Ramos (cell line): ENCODE measurements around the gene SPATA21.

Experiments used
- in situ Hi-C: fragments of 300-500 bp; cut with MboI; formaldehyde crosslinking; loops from one replicate; pipeline ENCODE4 v1.14.3; 2022; ENCODE audit warnings: low sequenced_read_pairs; ENCODE audit not compliant: unreplicated experiment

SPATA21 gene

GRCh38 chr1:16386454-16387113 lies 50.6 kb downstream of the SPATA21 start:
- in situ Hi-C loops, result no loop called here

- in situ Hi-C loops, result no loop called here
Observed at GRCh38 chr1:16385659-16386453, 51.4 kb downstream of the SPATA21 start.

GRCh38 chr1:16383888-16384287 lies 53.3 kb downstream of the SPATA21 start:
- in situ Hi-C loops, result no loop called here

- in situ Hi-C loops, result no loop called here
Observed at GRCh38 chr1:16380868-16381267, 56.4 kb downstream of the SPATA21 start.

- in situ Hi-C loops, result no loop called here
Observed at GRCh38 chr1:16378443-16378842, 58.8 kb downstream of the SPATA21 start.

- in situ Hi-C loops, result no loop called here
Observed at GRCh38 chr1:16376971-16377370, 60.3 kb downstream of the SPATA21 start.

GRCh38 chr1:16375521-16376340 lies 61.5 kb downstream of the SPATA21 start:
- in situ Hi-C loops, result no loop called here

GRCh38 chr1:16374266-16374665 lies 63.0 kb downstream of the SPATA21 start:
- in situ Hi-C loops, result no loop called here

- in situ Hi-C loops, result no loop called here
Observed at GRCh38 chr1:16372535-16373285, 64.5 kb downstream of the SPATA21 start.

- in situ Hi-C loops, result no loop called here
Observed at GRCh38 chr1:16371725-16372124, 65.5 kb downstream of the SPATA21 start.

- in situ Hi-C loops, result loop anchor here (10.0 kb wide), 1 partner anchor 285 kb away; no protein-coding TSS in a partner anchor
Observed at GRCh38 chr1:16369821-16370220, 67.4 kb downstream of the SPATA21 start.

- in situ Hi-C loops, result loop anchor here (10.0 kb wide), 1 partner anchor 283 kb away; no protein-coding TSS in a partner anchor
Observed at GRCh38 chr1:16367968-16368890, 69.0 kb downstream of the SPATA21 start.

GRCh38 chr1:16367258-16367967 lies 69.8 kb downstream of the SPATA21 start:
- in situ Hi-C loops, result loop anchor here (10.0 kb wide), 1 partner anchor 283 kb away; no protein-coding TSS in a partner anchor

GRCh38 chr1:16366722-16367257 lies 70.4 kb downstream of the SPATA21 start, which contains the start of gene SZRD1:
TSS of gene SZRD1 (plus strand) at chr1:16367242. CDS start at chr1:16367258, 16 bp downstream.
- in situ Hi-C loops, result loop anchor here (10.0 kb wide), 1 partner anchor 282 kb away; no protein-coding TSS in a partner anchor

- in situ Hi-C loops, result loop anchor here (10.0 kb wide), 1 partner anchor 280 kb away; no protein-coding TSS in a partner anchor
Observed at GRCh38 chr1:16365146-16365498, 72.1 kb downstream of the SPATA21 start.

GRCh38 chr1:16356867-16357266 lies 80.4 kb downstream of the SPATA21 start:
- in situ Hi-C loops, result no loop called here

- in situ Hi-C loops, result no loop called here
Observed at GRCh38 chr1:16354619-16355018, 82.6 kb downstream of the SPATA21 start.
